Stimulated activated CD4-positive, alpha-beta T cell treated with anti-CD3 and anti-CD28 coated beads, Interleukin-4, amount 100 ng/mL, for 4 hours (primary cell): ENCODE measurements around the gene GNG14.
"Not testable (repeated sequence)": the region's sequence is repeated elsewhere in the genome, so short reads cannot be mapped to it uniquely, and the experiment has no call there.

ENCODE experiments used
- DNase-seq, 2 experiments: peaks; one replicate each; pipeline ENCODE4 v3.0.0-alpha.2; 2020

The GNG14 gene

GRCh38 chr19:12668346-12668745 lies 19.5 kb upstream of the GNG14 start:
- DNase-seq, result no peak

- peak; percentile 56 to 70 for DNase-seq
Measured at GRCh38 chr19:12668932-12669269, 18.9 kb upstream of the GNG14 start.

- DNase-seq, result peak; percentile 66 to 69
Measured at GRCh38 chr19:12669270-12670158, 18.3 kb upstream of the GNG14 start.

GRCh38 chr19:12670159-12670928 lies 17.5 kb upstream of the GNG14 start:
- DNase-seq, result no peak

- DNase-seq, result no peak
Measured at GRCh38 chr19:12672744-12673143, 15.1 kb upstream of the GNG14 start.

- DNase-seq, result no peak
Measured at GRCh38 chr19:12675399-12675798, 12.4 kb upstream of the GNG14 start.

- DNase-seq, result no peak
Measured at GRCh38 chr19:12675940-12676339, 11.9 kb upstream of the GNG14 start.

GRCh38 chr19:12676384-12676792 lies 11.4 kb upstream of the GNG14 start:
- DNase-seq, result peak; percentile 78 to 86

- no peak for DNase-seq
Measured at GRCh38 chr19:12676928-12677327, 10.9 kb upstream of the GNG14 start.

GRCh38 chr19:12678039-12678438 lies 9.8 kb upstream of the GNG14 start:
- not testable (repeated sequence) for DNase-seq

- no peak for DNase-seq
Measured at GRCh38 chr19:12680034-12680433, 7.8 kb upstream of the GNG14 start.

- peak; percentile 81 to 92 for DNase-seq
Measured at GRCh38 chr19:12681074-12681987, 6.5 kb upstream of the GNG14 start, which contains the start of gene DHPS. TSS of gene DHPS (minus strand) at chr19:12681880. CDS start at chr19:12681766, 114 bp downstream.

GRCh38 chr19:12685831-12686230 lies 2.0 kb upstream of the GNG14 start:
- no peak for DNase-seq

GRCh38 chr19:12689012-12689411 lies 1.2 kb downstream of the GNG14 start:
- DNase-seq, result no peak

GRCh38 chr19:12689581-12690216 lies 1.9 kb downstream of the GNG14 start:
- DNase-seq, result no peak

- no peak for DNase-seq
Measured at GRCh38 chr19:12692960-12693359, 5.2 kb downstream of the GNG14 start.

GRCh38 chr19:12694641-12695040 lies 6.8 kb downstream of the GNG14 start:
- DNase-seq, result no peak

- DNase-seq, result no peak
Measured at GRCh38 chr19:12695096-12695495, 7.3 kb downstream of the GNG14 start.

- no peak for DNase-seq
Measured at GRCh38 chr19:12695514-12695913, 7.7 kb downstream of the GNG14 start.

GRCh38 chr19:12695997-12696365 lies 8.2 kb downstream of the GNG14 start:
- DNase-seq, result peak in 1 of 2 experiments; percentile 17

GRCh38 chr19:12696366-12697335 lies 8.9 kb downstream of the GNG14 start, which contains the start of gene FBXW9:
TSS of gene FBXW9 (minus strand) at chr19:12696631. CDS start at chr19:12696581, 50 bp downstream.
- peak; percentile 95 to 98 for DNase-seq
